C4-2B (cell line): ENCODE measurements around the gene C1QTNF6.

Experiments
- H3K27ac ChIP-seq: fragments of 450-650 bp; 2 replicates; pipeline ENCODE4 v1.5.1; 2017
- ZFX ChIP-seq: fragments of 450-650 bp; IDR thresholded peaks from 2 replicates; pipeline ENCODE4 v1.6.1; 2017
- TF ChIP-seq, protein P1 (sequence below): fragments of 450-650 bp; conservative IDR thresholded peaks from 2 replicates; pipeline ENCODE4 v1.5.1; 2017; ENCODE audit warnings: mild to moderate bottlenecking

The C1QTNF6 gene

DNA sequence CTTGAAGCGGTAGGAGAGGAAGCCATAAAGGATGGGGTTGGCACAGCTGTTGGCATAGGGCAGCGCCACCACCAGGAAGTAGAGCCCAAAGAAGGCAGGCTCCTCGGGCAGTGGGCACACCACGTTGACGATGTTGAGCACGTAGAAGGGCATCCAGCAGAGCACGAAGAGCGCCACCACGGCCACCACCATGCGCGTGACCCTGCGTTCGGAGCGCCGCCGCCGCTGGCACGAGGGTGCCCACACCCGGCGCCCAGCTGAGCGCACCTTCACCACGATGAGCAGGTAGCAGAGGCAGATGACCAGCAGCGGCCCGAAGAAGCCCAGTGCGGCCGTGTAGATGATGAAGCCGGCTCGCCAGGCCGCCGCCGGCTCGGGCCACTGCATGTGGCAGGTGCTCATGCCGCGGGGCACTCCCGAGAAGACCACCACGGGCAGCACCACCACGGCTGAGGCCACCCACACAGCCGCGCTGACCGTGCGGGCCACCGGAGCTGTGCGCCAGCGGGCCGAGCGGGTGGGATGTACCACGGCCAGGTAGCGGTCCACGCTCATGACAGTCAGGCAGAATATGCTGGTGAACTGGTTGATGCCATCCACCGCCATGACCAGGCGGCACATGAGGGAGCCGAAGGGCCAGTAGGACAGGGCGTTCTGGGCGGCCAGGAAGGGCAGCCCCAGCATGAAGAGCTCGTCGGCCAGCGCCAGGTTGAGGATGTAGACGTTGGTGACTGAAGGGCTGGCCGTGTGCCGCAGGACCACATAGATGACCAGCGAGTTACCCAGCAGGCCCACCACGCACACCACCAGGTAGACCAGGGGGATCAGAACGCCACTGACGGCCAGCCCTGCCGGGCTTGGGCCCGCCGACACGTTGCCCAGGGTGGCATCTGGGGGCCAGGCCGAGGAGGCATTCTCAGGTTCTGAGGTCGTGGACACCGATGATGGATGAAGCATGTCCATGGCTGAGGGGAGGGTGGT lies 19.1 kb upstream of the C1QTNF6 start:
- no peak overlapping the region for H3K27ac ChIP-seq
- TF ChIP-seq ZFX, result no peak
- TF ChIP-seq, protein P1, sequence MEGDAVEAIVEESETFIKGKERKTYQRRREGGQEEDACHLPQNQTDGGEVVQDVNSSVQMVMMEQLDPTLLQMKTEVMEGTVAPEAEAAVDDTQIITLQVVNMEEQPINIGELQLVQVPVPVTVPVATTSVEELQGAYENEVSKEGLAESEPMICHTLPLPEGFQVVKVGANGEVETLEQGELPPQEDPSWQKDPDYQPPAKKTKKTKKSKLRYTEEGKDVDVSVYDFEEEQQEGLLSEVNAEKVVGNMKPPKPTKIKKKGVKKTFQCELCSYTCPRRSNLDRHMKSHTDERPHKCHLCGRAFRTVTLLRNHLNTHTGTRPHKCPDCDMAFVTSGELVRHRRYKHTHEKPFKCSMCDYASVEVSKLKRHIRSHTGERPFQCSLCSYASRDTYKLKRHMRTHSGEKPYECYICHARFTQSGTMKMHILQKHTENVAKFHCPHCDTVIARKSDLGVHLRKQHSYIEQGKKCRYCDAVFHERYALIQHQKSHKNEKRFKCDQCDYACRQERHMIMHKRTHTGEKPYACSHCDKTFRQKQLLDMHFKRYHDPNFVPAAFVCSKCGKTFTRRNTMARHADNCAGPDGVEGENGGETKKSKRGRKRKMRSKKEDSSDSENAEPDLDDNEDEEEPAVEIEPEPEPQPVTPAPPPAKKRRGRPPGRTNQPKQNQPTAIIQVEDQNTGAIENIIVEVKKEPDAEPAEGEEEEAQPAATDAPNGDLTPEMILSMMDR, result no peak

DNA sequence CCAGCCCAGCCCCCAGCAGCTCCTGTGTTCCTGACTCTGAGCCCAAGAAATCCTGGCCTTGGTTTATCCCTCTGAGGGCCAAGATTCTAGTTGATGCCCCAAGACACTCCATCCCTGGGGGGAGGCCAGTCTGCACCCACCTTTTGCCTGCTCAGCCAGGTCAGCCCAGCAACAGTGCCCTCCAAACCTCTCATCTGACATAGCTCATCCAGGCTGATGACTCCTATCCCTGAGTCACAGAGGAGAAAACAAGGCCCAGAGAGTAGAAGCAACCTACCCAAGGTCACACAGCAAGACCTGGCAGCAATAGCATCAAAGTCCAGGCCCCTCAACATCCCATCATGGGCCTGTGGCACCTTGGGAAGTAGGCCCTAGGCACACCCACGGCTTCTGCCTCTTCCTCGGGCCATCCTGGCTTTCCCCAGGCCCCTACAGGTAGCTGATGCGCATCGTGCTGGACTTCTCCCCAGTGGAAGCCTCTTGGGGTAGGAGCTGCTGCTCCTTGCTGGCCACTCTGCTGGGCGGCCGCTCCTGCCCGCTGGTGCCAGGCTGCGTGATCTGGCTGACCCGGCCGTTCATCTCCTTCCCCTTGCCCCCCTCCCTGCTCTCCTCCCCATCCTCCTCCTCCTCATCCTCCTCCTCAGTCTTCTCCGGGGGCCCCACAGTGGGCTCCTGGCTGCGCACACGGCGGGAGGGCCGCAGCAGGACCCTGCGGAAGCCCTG lies 18.2 kb upstream of the C1QTNF6 start:
- no peak overlapping the region for H3K27ac ChIP-seq
- no peak for TF ChIP-seq ZFX
- TF ChIP-seq, protein P1, result no peak

DNA sequence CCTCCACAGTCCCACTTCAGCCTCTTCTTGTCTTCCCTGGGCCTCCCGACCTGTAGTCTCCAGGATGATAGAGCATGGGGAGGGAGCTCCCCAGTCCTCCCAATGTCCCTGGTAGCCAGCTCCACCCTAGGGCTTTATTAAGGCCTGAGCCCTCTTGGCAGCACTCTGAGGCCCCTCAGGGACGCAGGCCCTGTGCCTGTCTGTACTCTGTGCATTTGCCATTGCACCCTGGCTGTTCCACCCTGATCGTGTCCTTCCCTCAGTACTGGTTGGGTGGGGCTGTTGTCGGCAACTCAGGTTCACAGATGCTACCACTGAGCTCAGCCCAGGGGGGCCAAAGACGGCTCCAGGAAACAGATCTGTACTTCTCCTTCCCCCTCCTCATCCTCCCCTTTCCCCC lies 17.0 kb upstream of the C1QTNF6 start:
- TF ChIP-seq, protein P1, result no peak
- no peak for TF ChIP-seq ZFX
- H3K27ac ChIP-seq, result no peak overlapping the region

DNA sequence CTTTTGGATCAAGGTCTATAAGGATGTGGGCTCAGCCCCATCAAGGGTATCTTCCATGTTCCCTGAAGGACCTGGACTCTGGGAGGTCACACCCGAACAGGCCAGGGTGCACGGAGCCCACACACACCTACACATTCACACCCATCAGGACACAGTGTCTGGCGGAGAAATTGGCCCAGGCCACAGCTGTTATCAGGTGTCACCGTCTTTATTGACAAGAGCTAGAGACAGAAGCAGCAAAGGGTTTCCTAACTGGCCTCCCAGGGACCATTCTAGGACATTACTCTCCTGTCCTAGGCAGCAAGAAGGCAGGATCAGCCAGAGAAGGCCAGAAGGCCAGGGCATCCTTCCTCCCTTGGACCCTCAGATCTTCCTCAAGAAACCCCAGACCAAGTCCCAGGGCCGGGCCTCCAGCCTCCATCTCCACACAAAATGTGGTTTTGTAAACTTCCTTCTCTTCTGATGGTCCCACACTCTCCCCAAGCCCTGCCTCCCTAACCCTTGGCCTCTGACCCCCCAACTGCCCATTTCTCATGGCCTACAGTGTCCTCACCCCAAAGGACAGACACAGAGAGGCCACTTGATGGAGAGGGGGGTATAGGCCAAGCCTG lies 16.1 kb upstream of the C1QTNF6 start:
- H3K27ac ChIP-seq, result no peak overlapping the region
- no peak for TF ChIP-seq ZFX
- TF ChIP-seq, protein P1, result no peak

DNA sequence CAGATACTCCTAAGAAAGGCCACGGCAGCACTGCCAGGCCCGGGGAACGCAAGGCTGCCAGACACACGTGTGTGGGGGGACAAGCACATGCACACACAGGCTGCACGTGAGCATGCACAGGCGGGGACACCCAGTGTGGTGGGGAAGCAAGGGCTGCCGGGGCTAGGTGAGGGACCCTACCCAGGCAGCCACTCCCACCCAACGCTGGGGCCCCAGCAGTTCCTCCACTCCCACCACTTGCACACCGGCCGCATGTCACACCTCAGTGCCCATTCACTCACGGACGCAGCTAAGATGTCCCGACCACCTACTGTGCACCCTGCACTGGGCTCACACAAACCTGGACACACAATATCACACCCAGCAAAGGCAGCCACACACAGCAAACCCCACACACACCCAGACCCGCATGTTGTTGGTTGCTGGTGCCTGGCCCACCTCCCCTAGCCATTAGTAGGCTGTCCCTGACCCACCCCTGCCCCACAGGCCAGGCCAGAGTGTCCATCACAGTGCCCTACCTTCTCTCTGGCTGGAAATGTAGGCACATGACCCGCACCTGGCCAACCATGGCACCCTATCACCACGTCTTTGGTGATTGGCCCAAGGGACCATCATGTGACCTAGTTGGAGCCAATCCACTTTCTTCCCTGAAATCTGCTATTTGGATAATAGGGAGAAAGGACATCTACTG lies 15.5 kb upstream of the C1QTNF6 start:
- no peak overlapping the region for H3K27ac ChIP-seq
- no peak for TF ChIP-seq ZFX
- TF ChIP-seq, protein P1, result no peak

DNA sequence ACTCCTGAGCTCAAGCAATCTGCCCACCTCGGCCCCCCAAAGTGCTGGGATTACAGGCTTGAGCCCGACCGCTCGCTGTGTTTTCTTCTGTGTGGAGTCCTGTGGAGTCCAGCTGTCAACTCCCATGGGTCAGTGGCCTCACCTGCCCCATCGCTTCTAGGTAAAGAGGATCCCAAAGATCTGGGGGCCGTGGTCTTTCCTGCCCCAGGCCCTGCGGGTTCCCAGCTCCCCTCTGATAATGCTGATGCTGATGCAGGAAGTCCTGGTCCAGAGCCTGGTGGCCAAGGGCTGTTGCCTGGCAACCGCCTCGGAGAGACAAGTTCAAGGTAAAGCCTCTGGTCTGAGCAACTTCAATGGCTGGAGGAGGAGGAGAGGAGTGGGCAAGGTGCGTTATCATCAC lies 14.7 kb upstream of the C1QTNF6 start:
- no peak overlapping the region for H3K27ac ChIP-seq
- TF ChIP-seq ZFX, result no peak
- TF ChIP-seq, protein P1, result no peak
